Ascending aorta (tissue), 2 donors: Measurements from ENCODE around the gene PDE1C. TPM values are rescaled to one million over a fixed set of nuclear protein-coding genes. Genes with fewer than 3 reads are reported as not detected.
A peak's percentile ranks its signal among the peaks of the same experiment; 100 is the strongest.

Source experiments
- DNase-seq, 2 donors: peaks; one replicate each; pipeline ENCODE4 v3.0.0-alpha.2; 2019; ENCODE audit warnings: low spot score in 2 of 2
- H3K27ac ChIP-seq, 2 donors: fragments of 200-600 bp; sonication (generic); one replicate each; pipeline ENCODE4 v1.5.1; 2016 to 2017; ENCODE audit warnings: mild to moderate bottlenecking in 1 of 2
- H3K27me3 ChIP-seq: fragments of 200-600 bp; sonication (generic); one replicate; pipeline ENCODE4 v1.5.1; 2017
- H3K36me3 ChIP-seq, 2 donors: fragments of 200-600 bp; sonication (generic); one replicate each; pipeline ENCODE4 v1.5.1; 2016
- H3K4me1 ChIP-seq, 2 donors: fragments of 200-600 bp; sonication (generic); one replicate each; pipeline ENCODE4 v1.5.1; 2016 to 2017; ENCODE audit warnings: mild to moderate bottlenecking in 1 of 2
- H3K4me3 ChIP-seq, 2 donors: fragments of 200-600 bp; sonication (generic); one replicate each; pipeline ENCODE4 v1.5.1; 2016 to 2017; ENCODE audit warnings: mild to moderate bottlenecking in 1 of 2
- H3K9me3 ChIP-seq, 2 donors: fragments of 200-600 bp; sonication (generic); one replicate each; pipeline ENCODE4 v1.5.1; 2016
- CTCF ChIP-seq, 3 experiments: fragments of 200-600 bp in 2 of 3; fragments of 450-650 bp in 1 of 3; sonication (generic) in 2 of 3; IDR thresholded peaks; one replicate each; pipeline ENCODE4 v1.5.1; 2016 to 2019; ENCODE audit warnings: antibody characterized with exemption in 3 of 3, mild to moderate bottlenecking in 1 of 3, moderate library complexity in 1 of 3
- intact Hi-C: fragments of 100-400 bp; cut with DNase I; formaldehyde crosslinking; loops from one replicate; pipeline ENCODE4 v1.15.1; 2023
- total RNA-seq: library from RNA; depleted of rRNA; stranded (reverse); fragments of >200 nt; gene quantifications from one replicate; pipeline ENCODE4 v1.1.0, GENCODE V29; 2016

The PDE1C gene
- total RNA-seq, 1 donor from 2014 or later: 1.4 TPM

GRCh38 chr7:31748084-31748483 is 322.1 kb downstream of the PDE1C start:
- H3K27me3 ChIP-seq: no peaks in the 10 kb centered on the region
- H3K4me1 ChIP-seq: no peaks in the 10 kb centered on the region
- no peaks in the 10 kb centered on the region for H3K9me3 ChIP-seq
- DNase-seq: no peak
- TF ChIP-seq CTCF (IDR thresholded peaks at IDR 0.05): no peak
- no peak overlapping the region for H3K4me3 ChIP-seq
- H3K27ac ChIP-seq: no peak overlapping the region
- no peaks in the 10 kb centered on the region for H3K36me3 ChIP-seq
- intact Hi-C loops: no loop called here

- TF ChIP-seq CTCF (IDR thresholded peaks at IDR 0.05): no peak
- H3K27ac ChIP-seq: no peak overlapping the region
- intact Hi-C loops: no loop called here
- H3K36me3 ChIP-seq: no peaks in the 10 kb centered on the region
- no peaks in the 10 kb centered on the region for H3K9me3 ChIP-seq
- H3K4me1 ChIP-seq: no peaks in the 10 kb centered on the region
- H3K4me3 ChIP-seq: no peak overlapping the region
- no peak for DNase-seq
- no peaks in the 10 kb centered on the region for H3K27me3 ChIP-seq
Measured at GRCh38 chr7:31747553-31747952, 322.7 kb downstream of the PDE1C start.

DNA sequence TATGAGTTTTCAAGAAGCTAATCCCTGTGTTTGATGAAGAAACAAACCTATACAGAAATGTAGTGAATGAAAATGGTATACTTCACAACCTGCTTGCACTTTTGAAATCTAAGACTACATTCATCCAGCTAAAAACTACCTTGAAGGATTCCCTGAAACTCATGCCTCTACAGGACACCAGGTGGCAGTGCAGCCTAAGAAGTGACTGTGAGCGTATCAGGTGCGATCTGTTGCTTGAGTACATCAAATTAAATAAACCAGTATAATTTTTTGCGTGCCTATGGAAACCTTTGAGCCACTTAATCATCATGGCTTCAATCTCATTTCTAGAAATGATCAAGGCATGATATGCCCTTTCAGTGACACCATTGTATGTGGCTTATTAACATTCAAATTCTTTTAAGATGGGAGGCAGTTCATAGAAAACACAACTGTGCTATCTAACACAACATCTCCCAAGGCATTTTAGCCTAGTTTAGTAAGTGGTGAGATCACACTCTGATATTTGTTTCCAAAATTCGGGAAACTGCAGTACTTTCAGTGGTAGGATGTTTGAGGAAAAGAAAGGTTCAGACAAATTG is 325.8 kb downstream of the PDE1C start:
- Histone ChIP-seq H3K27me3 (no peaks in the 10 kb centered on the region), H3K36me3 (no peaks in the 10 kb centered on the region), H3K4me1 (no peaks in the 10 kb centered on the region), H3K27ac (no peak overlapping the region), H3K9me3 (no peaks in the 10 kb centered on the region), H3K4me3 (no peak overlapping the region)
- intact Hi-C loops: loop anchor here (1.0 to 5.0 kb wide), 2 partner anchors 460 to 733 kb away; no protein-coding TSS in a partner anchor
- DNase-seq: no peak
- peak; percentile 53 to 85 (median 83) for TF ChIP-seq CTCF (IDR thresholded peaks at IDR 0.05)

DNA sequence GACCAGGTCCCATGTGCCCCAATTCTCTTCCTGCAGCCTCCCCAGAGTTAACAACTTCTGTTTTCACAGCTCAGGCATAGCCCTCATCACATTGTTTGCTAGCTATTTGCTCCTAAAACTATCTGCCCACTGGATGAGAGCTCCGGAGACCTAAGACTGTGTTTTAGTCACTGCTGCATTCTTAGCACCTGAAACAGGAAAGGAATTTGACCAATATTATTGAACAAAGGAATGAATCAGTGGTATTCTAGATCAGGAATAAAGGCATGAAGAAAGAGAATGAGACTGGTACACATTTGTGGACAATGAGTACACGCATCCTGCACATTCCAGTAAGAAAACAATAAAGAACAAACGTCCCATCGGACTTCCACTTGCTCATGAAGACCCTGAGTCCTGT is 328.4 kb downstream of the PDE1C start:
- H3K9me3 ChIP-seq: no peaks in the 10 kb centered on the region
- intact Hi-C loops: loop anchor here (5.0 kb wide), 1 partner anchor 735 kb away; no protein-coding TSS in a partner anchor
- no peaks in the 10 kb centered on the region for H3K36me3 ChIP-seq
- H3K4me1 ChIP-seq: no peaks in the 10 kb centered on the region
- no peak for DNase-seq
- no peak for TF ChIP-seq CTCF (IDR thresholded peaks at IDR 0.05)
- no peak overlapping the region for H3K4me3 ChIP-seq
- no peaks in the 10 kb centered on the region for H3K27me3 ChIP-seq
- H3K27ac ChIP-seq: no peak overlapping the region

GRCh38 chr7:31735991-31736982 is 333.9 kb downstream of the PDE1C start:
- Histone ChIP-seq H3K27ac (no peak overlapping the region), H3K36me3 (no peaks in the 10 kb centered on the region), H3K4me1 (no peaks in the 10 kb centered on the region), H3K9me3 (no peaks in the 10 kb centered on the region), H3K4me3 (no peak overlapping the region), H3K27me3 (no peaks in the 10 kb centered on the region)
- no peak for DNase-seq
- intact Hi-C loops: loop anchor here (2.0 kb wide), 1 partner anchor 603 kb away; no protein-coding TSS in a partner anchor
- peak; percentile 62 to 78 (median 72) for TF ChIP-seq CTCF (IDR thresholded peaks at IDR 0.05)
